Activated naive CD8-positive, alpha-beta T cell treated with anti-CD3 and anti-CD28 coated beads for 36 hours (primary cell): Measurements from ENCODE around the gene COQ8B. TPM values are rescaled to one million over a fixed set of nuclear protein-coding genes. Genes with fewer than 3 reads are reported as not detected.

Experiments used
- DNase-seq: peaks from one replicate; pipeline ENCODE4 v3.0.0; 2021
- H3K27ac Mint-ChIP-seq: one replicate; pipeline ENCODE4 v1.8.0; 2022; ENCODE audit warnings: mild to moderate bottlenecking, moderate library complexity, mixed read lengths
- H3K27me3 Mint-ChIP-seq: one replicate; pipeline ENCODE4 v1.8.0; 2022; ENCODE audit warnings: mild to moderate bottlenecking, mixed read lengths
- H3K36me3 Mint-ChIP-seq: one replicate; pipeline ENCODE4 v1.8.0; 2021; ENCODE audit warnings: mild to moderate bottlenecking, mixed read lengths
- H3K4me1 Mint-ChIP-seq: one replicate; pipeline ENCODE4 v1.8.0; 2021; ENCODE audit warnings: mixed read lengths
- H3K4me3 Mint-ChIP-seq: one replicate; pipeline ENCODE4 v1.8.0; 2022; ENCODE audit warnings: mild to moderate bottlenecking, moderate library complexity, mixed read lengths
- H3K9me3 Mint-ChIP-seq: one replicate; pipeline ENCODE4 v1.8.0; 2022; ENCODE audit warnings: mixed read lengths
- total RNA-seq, 2 experiments: library from RNA; stranded (reverse); gene quantifications; one replicate each; pipeline ENCODE4 v1.2.3, GENCODE V29; 2021

Gene COQ8B
- total RNA-seq, 2 experiments from 2014 or later, result 18.9 to 25.3 TPM

DNA sequence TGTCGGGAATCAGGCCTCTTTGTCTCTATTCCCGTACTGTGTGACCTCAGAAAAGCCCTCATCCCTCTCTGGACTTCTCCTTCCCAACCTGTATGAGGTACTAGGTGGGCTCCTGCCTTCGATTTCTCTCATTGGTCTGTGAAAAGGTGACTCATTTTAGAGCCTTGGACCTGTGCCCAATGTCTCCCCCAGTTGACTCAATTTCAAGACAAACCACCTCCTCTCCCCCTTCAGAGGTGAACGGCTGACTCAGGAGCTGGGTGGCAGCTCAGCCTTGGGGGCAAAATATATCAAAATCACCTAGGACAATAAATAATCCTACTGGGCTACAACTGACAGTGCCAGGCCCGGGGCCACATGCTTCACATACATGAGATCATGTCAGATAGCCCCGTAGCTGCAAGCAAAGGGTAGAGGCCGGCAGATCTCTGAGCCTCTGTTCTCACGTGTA, 630 bp downstream of the COQ8B start:
- Mint-ChIP-seq H3K27ac (peak overlapping the region; percentile 98), H3K27me3 (no peaks in the 10 kb centered on the region), H3K36me3 (peaks cover 11% of the 10 kb centered on the region), H3K4me3 (peak overlapping the region; percentile 92), H3K9me3 (no peaks in the 10 kb centered on the region), H3K4me1 (peaks cover 43% of the 10 kb centered on the region)
- DNase-seq, result peak; percentile 81

DNA sequence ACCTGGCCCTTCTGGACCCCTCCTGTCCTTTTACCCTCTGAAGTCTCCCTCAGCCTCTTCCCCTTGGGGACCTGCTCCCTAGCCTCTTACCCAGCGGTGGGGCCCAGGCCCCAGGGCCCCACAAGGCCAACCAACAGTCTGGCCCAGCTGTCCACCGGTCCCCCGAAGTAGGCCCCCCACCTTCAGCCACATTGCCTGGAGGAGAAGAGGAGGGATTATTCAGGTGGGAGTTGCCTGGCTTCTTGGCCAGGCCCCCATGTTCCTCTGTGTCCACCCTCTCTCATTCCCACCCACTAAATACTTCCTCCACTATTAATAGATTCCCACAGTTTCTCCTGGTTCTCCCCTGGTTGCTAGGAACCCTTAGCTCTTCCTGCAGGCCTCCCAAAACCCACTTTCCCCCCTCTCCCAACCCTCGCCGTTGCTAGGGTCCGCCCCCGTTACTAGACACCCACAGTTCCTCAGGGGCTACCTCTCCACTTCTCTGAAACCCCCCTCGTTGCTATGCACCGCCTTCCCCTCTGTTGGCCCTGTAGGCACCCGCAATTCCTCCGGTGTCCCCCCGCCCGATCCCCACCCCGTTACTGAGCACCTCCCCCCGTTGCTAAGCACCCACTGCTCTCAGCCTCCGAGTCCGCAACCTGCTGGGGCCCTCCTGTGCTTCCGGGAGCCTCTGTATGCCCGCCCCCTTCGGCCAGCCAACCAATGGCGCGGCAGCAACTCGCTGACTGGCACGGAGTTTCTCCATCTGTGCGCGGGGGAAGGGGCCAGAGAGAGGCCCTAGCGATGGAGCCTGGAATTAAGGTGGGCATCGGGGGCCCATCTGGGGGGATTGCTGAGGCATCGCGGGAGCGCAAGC, 2.0 kb downstream of the COQ8B start:
- Mint-ChIP-seq H3K27me3 (no peaks in the 10 kb centered on the region), H3K27ac (peak overlapping the region; percentile 98), H3K4me3 (peak overlapping the region; percentile 92), H3K9me3 (no peaks in the 10 kb centered on the region), H3K36me3 (peaks cover 4% of the 10 kb centered on the region), H3K4me1 (peaks cover 33% of the 10 kb centered on the region)
- peak; percentile 93 for DNase-seq

DNA sequence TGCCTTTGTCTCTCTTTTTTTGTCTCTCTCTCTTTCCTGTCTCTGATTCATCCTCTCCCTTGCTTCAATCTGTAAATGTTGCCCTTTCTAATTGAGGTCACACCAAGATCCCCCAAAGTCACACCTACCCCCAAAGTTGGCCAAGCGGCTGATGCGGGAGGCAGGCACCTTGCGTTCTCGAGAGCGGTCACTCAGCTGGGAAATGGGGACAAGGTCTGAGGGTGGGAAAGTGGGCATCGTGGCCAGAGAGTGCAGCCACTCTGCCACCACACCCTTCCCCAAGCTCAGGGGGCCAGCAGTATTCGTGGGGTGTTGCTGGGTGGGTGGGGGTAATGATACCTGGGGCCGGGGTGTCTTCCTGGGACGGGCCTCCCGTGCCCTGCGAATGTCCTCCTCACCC, 2.7 kb downstream of the COQ8B start:
- peaks cover 30% of the 10 kb centered on the region for H3K4me1 Mint-ChIP-seq
- H3K36me3 Mint-ChIP-seq, result peaks cover 6% of the 10 kb centered on the region
- no peaks in the 10 kb centered on the region for H3K27me3 Mint-ChIP-seq
- no peaks in the 10 kb centered on the region for H3K9me3 Mint-ChIP-seq
- peak overlapping the region; percentile 98 for H3K27ac Mint-ChIP-seq
- H3K4me3 Mint-ChIP-seq, result peak overlapping the region; percentile 92
- peak; percentile 11 for DNase-seq

DNA sequence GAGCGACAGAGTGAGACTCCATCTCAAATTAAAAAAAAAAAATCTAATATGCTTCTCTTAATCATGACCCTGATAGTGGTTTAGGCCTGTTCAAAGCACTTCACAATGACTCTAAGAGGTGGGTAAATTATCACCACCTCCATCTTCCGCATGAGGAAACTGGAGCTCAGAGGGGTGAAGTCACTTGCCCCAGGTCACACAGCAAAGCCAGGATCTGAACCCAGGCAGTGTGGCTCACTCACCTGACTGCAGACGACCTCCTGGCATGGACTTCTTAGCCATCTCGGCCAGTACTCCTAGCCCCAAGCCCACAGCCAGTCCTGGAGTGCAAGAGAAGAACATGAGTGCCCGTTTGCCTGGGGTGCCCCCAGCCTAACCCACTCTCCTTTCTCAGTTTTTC, 6.9 kb downstream of the COQ8B start:
- DNase-seq, result no peak
- Mint-ChIP-seq H3K36me3 (peaks cover 8% of the 10 kb centered on the region), H3K27ac (no peak overlapping the region), H3K27me3 (no peaks in the 10 kb centered on the region), H3K4me3 (no peak overlapping the region), H3K9me3 (no peaks in the 10 kb centered on the region), H3K4me1 (peaks cover 13% of the 10 kb centered on the region)

DNA sequence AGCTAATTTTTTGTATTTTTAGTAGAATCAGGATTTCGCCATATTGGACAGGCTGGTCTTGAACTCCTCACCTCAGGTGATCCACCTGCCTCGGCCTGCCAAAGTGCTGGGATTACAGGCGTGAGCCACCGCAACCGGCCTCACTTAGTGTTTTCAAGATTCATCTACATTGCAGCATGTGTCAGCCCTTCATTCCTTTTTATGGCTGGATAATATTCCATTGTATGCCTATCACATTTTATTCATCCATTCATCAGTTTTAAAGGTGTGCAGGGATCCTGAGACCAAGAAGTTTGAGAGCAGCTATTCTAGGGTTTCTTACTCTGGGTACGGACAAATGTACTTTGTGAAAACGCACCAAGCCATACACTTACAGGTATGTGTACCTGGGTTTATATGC, 9.1 kb downstream of the COQ8B start:
- no peaks in the 10 kb centered on the region for H3K27me3 Mint-ChIP-seq
- H3K36me3 Mint-ChIP-seq, result peaks cover 7% of the 10 kb centered on the region

DNA sequence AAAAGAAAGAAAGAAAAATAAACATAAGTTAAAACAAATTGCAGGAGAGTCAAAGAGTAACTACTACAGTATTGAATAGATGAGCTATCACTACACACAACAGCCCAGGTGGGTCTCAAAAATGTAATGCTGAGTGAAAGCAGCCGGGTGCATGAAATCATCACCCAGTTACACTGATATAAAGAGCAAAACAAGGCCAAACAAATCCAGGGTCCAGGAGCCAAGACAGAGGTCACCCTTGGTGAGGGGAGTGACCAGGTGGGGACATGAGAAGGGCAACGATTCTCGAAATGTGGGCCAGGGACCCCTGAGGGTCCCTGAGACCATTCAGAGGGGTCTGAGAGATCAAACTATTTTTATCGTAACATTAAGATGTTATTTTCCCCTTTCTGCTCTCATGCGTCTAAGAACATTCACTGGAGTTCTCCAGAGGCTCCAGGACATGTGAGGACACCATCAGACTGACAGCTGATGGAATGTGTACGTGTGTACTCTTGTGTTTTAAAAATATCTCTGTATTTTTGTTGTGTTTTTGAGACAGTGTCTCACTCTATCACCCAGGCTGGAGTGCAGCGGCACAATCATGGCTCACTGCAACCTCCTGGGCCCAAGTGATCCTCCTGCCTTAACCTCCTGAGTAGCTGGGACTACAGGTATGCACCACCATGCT, 10.6 kb downstream of the COQ8B start:
- peaks cover 11% of the 10 kb centered on the region for H3K36me3 Mint-ChIP-seq
- H3K4me1 Mint-ChIP-seq, result peaks cover 3% of the 10 kb centered on the region
- DNase-seq, result no peak
- H3K9me3 Mint-ChIP-seq, result no peaks in the 10 kb centered on the region
- H3K4me3 Mint-ChIP-seq, result no peak overlapping the region
- H3K27me3 Mint-ChIP-seq, result no peaks in the 10 kb centered on the region
- no peak overlapping the region for H3K27ac Mint-ChIP-seq

More for the DNA sequence above, 9.1 kb downstream of the COQ8B start:
- Mint-ChIP-seq H3K4me3 (no peak overlapping the region), H3K27ac (no peak overlapping the region), H3K4me1 (peaks cover 3% of the 10 kb centered on the region), H3K9me3 (no peaks in the 10 kb centered on the region)
- no peak for DNase-seq

DNA sequence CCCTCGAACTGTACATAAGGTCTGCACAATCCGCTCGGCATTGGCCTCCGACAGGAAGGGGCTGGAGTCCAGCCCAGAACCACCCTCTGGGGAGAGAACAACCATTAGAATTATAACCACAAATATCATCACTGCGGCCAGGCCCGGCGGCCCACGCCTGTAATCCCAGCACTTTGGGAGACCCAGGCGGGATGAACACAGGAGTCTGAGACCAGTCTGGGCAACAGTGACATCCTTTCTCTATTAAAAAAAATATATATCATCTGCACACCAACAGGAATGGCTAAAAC, 11.4 kb downstream of the COQ8B start:
- peaks cover 11% of the 10 kb centered on the region for H3K36me3 Mint-ChIP-seq
- H3K4me1 Mint-ChIP-seq, result peaks cover 3% of the 10 kb centered on the region
- no peak overlapping the region for H3K4me3 Mint-ChIP-seq
- H3K27ac Mint-ChIP-seq, result no peak overlapping the region
- H3K27me3 Mint-ChIP-seq, result no peaks in the 10 kb centered on the region
- DNase-seq, result no peak
- no peaks in the 10 kb centered on the region for H3K9me3 Mint-ChIP-seq

DNA sequence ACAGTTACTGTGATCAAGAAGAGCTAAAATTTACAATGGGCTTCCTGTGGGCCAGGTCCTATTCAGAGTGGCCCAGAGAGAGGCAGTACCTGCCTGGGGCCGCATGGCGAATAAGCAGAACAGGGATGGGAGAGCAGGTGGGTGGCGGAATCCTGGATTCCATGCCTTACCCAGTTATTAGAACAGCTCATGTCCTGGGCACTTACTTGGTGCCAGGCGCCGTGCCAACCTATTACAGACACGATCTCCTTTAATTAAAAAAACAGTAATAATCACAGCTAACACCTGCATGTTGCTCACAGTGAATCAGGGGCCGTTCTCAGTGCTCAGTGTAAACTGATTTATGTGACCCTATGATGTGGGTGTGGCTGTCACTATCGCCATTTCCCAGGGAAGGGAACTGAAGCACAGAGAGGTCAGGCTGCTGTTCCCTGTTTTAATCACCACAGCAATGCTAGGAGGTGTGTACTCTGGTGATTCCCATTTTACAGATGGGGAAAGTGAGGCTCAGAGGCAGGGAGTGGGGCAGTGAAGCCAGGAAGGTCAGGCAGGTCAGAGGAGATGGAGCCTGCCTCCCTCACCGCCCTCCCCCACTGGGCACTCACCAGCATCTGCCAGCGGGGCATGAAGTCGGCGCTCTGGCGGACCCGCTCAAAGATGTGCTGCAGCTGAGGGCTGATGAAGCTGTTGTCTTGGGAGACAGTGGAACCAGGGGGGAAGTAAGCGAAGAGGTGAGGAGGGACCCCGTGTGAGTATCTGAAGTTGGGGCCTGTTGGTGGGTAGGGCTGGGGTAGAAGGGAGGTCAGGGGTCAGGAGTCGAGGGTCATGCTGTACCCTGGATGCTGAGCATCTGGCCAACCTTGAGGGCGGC, 12.0 kb downstream of the COQ8B start:
- H3K27ac Mint-ChIP-seq, result no peak overlapping the region
- no peaks in the 10 kb centered on the region for H3K9me3 Mint-ChIP-seq
- H3K4me1 Mint-ChIP-seq, result peaks cover 3% of the 10 kb centered on the region
- H3K36me3 Mint-ChIP-seq, result peaks cover 11% of the 10 kb centered on the region
- DNase-seq, result no peak
- H3K27me3 Mint-ChIP-seq, result no peaks in the 10 kb centered on the region
- no peak overlapping the region for H3K4me3 Mint-ChIP-seq

DNA sequence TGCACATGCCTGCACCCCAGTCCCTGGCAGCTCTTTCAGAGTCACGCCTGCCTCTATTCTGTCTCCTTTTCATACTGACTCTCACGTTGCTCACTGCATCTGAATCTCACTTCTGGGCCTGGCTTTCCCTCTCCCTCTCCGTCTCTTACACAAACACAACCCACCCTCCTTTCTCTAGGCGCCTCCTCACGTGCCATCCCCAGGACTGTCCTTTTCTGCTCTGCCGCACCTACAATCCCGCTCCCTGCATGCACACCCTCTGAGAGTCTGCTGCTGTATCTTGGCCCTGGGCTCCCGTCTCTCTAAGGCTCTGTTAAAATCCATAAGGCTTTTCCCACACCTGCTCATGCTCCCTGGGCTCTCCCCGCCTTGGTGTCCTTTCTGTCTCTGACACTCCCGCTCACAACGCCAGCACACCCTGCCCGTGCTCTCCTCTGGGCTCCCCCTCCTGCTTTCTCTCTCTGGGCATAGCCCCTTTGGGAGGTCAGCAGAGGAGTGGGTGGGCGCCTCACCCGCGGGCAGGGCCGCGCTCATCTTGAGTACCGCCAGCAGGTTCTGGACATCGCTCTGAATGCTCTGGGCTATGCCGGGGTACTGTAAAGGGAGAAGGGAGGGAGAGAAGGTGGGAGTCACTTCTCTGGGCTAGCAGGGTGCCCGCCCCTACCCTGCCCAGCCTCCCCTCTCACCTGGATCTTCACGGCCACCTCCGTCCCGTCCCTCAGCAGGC, 13.5 kb downstream of the COQ8B start:
- no peak overlapping the region for H3K27ac Mint-ChIP-seq

DNA sequence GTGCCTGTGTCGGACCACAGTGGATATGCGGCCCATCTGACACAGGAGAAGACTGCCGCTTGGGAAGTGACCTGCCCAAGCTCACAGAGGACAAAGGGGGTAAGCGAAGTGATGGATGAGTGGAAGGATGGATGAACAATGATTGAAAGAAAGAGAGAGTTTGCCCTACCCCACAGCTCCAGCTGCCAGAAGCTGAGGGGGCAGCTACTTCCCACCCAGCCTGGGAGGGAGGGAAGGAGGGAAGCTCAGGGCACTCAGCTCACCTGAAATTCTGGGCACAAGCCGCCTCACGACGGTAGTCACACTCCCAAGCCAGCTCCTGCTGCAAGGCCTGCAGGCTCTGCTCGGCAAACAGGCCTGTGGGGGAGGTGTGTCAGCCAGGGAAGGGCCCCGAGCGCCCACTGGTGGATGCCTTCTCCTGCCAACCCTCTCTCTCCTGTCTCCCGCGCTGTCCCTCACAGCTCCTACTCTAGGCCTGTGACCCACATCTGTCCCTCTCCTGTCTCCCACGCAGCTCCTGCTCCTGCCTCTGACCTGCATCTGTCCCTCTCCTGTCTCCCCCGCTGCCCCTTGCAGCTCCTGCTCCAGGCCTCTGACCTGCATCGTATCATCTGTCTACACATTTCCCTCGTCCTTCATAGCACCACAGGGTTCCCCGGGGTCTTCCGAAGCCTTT, 14.2 kb downstream of the COQ8B start:
- no peak for DNase-seq
- H3K9me3 Mint-ChIP-seq, result no peaks in the 10 kb centered on the region
- no peaks in the 10 kb centered on the region for H3K27me3 Mint-ChIP-seq
- H3K4me3 Mint-ChIP-seq, result no peak overlapping the region
- no peak overlapping the region for H3K27ac Mint-ChIP-seq
- H3K36me3 Mint-ChIP-seq, result peaks cover 11% of the 10 kb centered on the region
- no peaks in the 10 kb centered on the region for H3K4me1 Mint-ChIP-seq

More for the DNA sequence above, 13.5 kb downstream of the COQ8B start:
- Mint-ChIP-seq H3K9me3 (no peaks in the 10 kb centered on the region), H3K4me1 (no peaks in the 10 kb centered on the region), H3K27me3 (no peaks in the 10 kb centered on the region), H3K4me3 (no peak overlapping the region), H3K36me3 (peaks cover 9% of the 10 kb centered on the region)
- DNase-seq, result no peak

DNA sequence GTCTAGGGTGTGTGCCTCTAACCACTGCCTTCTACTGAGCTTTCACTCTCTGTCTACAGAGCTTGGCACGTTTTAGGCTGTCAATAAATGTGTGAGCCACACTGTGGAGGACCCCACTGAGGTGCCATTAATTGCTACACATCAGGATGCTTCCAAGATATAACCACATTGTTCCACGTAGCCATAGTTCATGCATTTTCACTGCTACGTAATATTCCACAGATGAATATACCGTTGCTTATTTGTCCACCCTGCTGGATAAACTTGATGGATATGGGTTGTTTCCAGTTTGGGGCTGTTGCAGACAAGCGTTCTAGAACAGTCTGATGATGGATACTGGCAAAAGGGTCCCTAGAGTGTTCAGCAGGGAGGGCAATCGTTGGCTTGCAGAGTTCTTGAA, 14.9 kb downstream of the COQ8B start:
- DNase-seq, result no peak
- peaks cover 11% of the 10 kb centered on the region for H3K36me3 Mint-ChIP-seq
- no peaks in the 10 kb centered on the region for H3K9me3 Mint-ChIP-seq
- no peak overlapping the region for H3K27ac Mint-ChIP-seq
- H3K4me3 Mint-ChIP-seq, result no peak overlapping the region
- no peaks in the 10 kb centered on the region for H3K27me3 Mint-ChIP-seq
- no peaks in the 10 kb centered on the region for H3K4me1 Mint-ChIP-seq

DNA sequence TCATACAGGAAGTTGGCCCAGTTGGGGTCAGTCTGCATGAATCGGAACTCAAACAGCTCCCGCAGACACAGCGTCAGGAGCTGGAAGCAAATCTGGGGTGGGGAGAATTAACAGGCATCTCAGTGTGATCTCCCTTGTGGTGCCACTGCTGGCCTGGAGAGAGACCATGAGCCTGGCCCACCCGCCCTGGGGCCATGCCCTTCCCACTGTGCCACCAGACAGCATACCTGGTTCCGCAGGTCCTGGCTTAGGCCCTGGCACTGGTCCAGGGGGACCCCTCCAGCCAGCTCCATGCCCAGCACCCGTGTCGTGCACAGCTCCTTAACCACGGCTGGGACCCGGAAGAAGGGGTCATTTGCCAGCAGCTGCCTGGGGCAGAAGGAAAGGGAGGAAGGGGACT, 16.6 kb downstream of the COQ8B start:
- Mint-ChIP-seq H3K9me3 (no peaks in the 10 kb centered on the region), H3K36me3 (peaks cover 11% of the 10 kb centered on the region), H3K4me1 (no peaks in the 10 kb centered on the region), H3K27ac (no peak overlapping the region), H3K27me3 (no peaks in the 10 kb centered on the region), H3K4me3 (no peak overlapping the region)
- DNase-seq, result no peak

DNA sequence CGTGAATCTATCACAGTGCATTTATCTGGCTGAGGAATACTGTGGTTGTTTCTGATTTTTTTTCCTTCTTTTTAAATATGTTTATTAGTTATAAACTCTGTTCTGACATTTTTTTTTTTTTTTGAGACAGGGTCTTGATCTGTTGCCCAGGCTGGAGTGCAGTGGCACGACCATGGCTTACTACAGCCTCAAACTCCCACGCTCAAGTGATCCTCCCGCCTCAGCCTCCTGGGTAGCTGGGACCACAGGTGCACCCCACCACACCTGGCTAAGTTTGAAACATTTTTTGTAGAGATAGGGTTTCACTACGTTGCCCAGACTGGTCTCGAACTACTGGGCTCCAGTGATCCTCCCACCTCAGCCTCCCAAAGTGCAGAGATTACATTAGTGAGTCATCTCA, 19.7 kb downstream of the COQ8B start:
- Mint-ChIP-seq H3K4me3 (no peak overlapping the region), H3K4me1 (no peaks in the 10 kb centered on the region), H3K9me3 (no peaks in the 10 kb centered on the region), H3K27ac (no peak overlapping the region), H3K36me3 (peaks cover 4% of the 10 kb centered on the region), H3K27me3 (no peaks in the 10 kb centered on the region)
- no peak for DNase-seq

DNA sequence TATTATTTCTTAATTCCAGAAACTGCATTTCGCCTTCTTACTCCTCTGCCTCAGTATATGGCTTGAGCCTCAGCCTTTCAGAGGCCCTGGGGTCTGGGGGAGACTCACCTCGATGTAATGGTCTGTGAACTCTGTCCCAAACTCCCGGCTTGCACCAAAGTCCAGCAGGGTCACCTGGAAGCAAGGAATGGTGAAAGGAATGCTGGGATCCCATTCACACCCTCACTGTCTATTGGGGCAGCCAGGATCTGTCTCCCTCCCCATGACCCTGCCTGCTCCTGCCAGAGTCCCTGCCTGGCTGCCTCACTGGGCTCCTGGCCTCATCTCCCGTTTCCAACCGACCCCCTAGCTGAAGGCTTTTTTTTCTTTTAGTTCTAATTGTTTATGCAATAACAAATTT, 20.8 kb downstream of the COQ8B start:
- no peak overlapping the region for H3K27ac Mint-ChIP-seq
- H3K27me3 Mint-ChIP-seq, result no peaks in the 10 kb centered on the region
- peaks cover 2% of the 10 kb centered on the region for H3K4me1 Mint-ChIP-seq
- H3K4me3 Mint-ChIP-seq, result no peak overlapping the region
- no peaks in the 10 kb centered on the region for H3K9me3 Mint-ChIP-seq
- H3K36me3 Mint-ChIP-seq, result peaks cover 3% of the 10 kb centered on the region
- DNase-seq, result no peak
